ENCODE data around the gene PRPF38A.

GRCh38 chr1:52358851-52359497 lies 45.4 kb upstream of the PRPF38A start:
- TF ChIP-seq CTCF (IDR thresholded peaks at IDR 0.05; ENCODE audit: insufficient read depth, low read depth, low read length) (no peak), EZH2 (IDR thresholded peaks at IDR 0.05; ENCODE audit: insufficient read depth, low read length) (no peak)

Data from astrocyte (in vitro differentiated cells and primary cell).